ENCODE data around the gene NCAPH2.

The NCAPH2 gene

DNA sequence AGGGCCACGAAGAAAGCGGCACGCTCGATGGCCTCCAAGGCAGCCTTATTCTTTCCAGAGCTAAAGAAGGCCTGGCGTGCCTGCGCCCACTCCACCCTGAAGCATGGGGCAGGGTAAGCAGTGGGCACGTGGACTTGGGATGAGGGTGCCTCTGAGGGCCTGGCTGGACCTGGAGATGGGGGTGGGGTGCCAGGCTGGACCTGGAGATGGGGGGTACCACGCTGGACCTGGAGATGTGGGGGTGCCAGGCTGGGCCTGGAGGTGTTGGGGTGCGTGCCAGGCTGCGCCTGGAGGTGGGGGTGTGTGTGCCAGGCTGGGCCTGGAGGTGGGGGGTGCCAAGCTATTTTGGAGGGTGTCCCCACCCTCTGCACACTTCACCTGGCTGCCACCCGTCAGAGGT, 64.9 kb downstream of the NCAPH2 start:
- ChIA-PET CTCF (interaction anchor here (0.5 to 1.9 kb wide), 4 partner anchors 10 to 48 kb away, joined by 3 to 12 read pairs (median 6); partner anchors contain the start of gene SYCE3), POLR2A (interaction anchor here (0.9 to 2.6 kb wide), 3 partner anchors 9 to 47 kb away, joined by 6 to 15 read pairs (median 7); partner anchors contain the start of genes CHKB, SCO2 and SYCE3)
- no peaks in the 10 kb centered on the region for H3K4me1 ChIP-seq (ENCODE audit: control insufficient read depth, insufficient read depth, low read length)
- no peak overlapping the region for H3K27ac ChIP-seq (ENCODE audit: extremely low read depth, low read depth, low read length)
- TF ChIP-seq, protein P1, sequence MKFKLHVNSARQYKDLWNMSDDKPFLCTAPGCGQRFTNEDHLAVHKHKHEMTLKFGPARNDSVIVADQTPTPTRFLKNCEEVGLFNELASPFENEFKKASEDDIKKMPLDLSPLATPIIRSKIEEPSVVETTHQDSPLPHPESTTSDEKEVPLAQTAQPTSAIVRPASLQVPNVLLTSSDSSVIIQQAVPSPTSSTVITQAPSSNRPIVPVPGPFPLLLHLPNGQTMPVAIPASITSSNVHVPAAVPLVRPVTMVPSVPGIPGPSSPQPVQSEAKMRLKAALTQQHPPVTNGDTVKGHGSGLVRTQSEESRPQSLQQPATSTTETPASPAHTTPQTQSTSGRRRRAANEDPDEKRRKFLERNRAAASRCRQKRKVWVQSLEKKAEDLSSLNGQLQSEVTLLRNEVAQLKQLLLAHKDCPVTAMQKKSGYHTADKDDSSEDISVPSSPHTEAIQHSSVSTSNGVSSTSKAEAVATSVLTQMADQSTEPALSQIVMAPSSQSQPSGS (tag by site-specific recombination; IDR thresholded peaks at IDR 0.05; ENCODE audit: low read depth) = no peak
- TF ChIP-seq ZNF175 (tag by site-specific recombination; IDR thresholded peaks at IDR 0.05) (no peak), KLF9 (tag by site-specific recombination; IDR thresholded peaks at IDR 0.05; ENCODE audit: low read depth) (no peak), ZNF692 (tag by site-specific recombination; IDR thresholded peaks at IDR 0.05) (no peak), ZNF366 (tag by site-specific recombination; conservative IDR thresholded peaks at IDR 0.05) (no peak), MEIS1 (CRISPR knock-in tag; IDR thresholded peaks at IDR 0.05; ENCODE audit: borderline replicate concordance) (no peak), SCRT1 (tag by site-specific recombination; IDR thresholded peaks at IDR 0.05; ENCODE audit: borderline replicate concordance) (no peak), ZXDB (tag by site-specific recombination; IDR thresholded peaks at IDR 0.05) (no peak), ZNF549 (tag by site-specific recombination; IDR thresholded peaks at IDR 0.05) (no peak), ZNF324 (tag by site-specific recombination; IDR thresholded peaks at IDR 0.05) (no peak), ZNF132 (tag by site-specific recombination; IDR thresholded peaks at IDR 0.05; ENCODE audit: borderline replicate concordance) (no peak), EGR2 (tag by site-specific recombination; IDR thresholded peaks at IDR 0.05; ENCODE audit: low read depth) (no peak), ZNF658 (tag by site-specific recombination; IDR thresholded peaks at IDR 0.05) (no peak), ZNF423 (tag by site-specific recombination; IDR thresholded peaks at IDR 0.05) (no peak), ZNF350 (tag by site-specific recombination; IDR thresholded peaks at IDR 0.05) (no peak), GFI1B (tag by site-specific recombination; IDR thresholded peaks at IDR 0.05) (no peak), ZNF843 (tag by site-specific recombination; IDR thresholded peaks at IDR 0.05) (no peak), ZNF121 (tag by site-specific recombination; IDR thresholded peaks at IDR 0.05) (no peak)
- TF ChIP-seq, protein P2, sequence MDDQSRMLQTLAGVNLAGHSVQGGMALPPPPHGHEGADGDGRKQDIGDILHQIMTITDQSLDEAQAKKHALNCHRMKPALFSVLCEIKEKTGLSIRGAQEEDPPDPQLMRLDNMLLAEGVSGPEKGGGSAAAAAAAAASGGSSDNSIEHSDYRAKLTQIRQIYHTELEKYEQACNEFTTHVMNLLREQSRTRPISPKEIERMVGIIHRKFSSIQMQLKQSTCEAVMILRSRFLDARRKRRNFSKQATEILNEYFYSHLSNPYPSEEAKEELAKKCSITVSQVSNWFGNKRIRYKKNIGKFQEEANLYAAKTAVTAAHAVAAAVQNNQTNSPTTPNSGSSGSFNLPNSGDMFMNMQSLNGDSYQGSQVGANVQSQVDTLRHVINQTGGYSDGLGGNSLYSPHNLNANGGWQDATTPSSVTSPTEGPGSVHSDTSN (CRISPR knock-in tag; IDR thresholded peaks at IDR 0.05) = no peak
- H3K9me3 ChIP-seq (ENCODE audit: control insufficient read depth, insufficient read depth, low read depth, low read length) = no peaks in the 10 kb centered on the region
- H3K36me3 ChIP-seq (ENCODE audit: control insufficient read depth in 2 of 2, insufficient read depth in 1 of 2, low read length in 2 of 2) = peaks cover 44 to 94% of the 10 kb centered on the region in 2 experiments
- no peak overlapping the region for H3K4me3 ChIP-seq (ENCODE audit: low read depth, low read length)

DNA sequence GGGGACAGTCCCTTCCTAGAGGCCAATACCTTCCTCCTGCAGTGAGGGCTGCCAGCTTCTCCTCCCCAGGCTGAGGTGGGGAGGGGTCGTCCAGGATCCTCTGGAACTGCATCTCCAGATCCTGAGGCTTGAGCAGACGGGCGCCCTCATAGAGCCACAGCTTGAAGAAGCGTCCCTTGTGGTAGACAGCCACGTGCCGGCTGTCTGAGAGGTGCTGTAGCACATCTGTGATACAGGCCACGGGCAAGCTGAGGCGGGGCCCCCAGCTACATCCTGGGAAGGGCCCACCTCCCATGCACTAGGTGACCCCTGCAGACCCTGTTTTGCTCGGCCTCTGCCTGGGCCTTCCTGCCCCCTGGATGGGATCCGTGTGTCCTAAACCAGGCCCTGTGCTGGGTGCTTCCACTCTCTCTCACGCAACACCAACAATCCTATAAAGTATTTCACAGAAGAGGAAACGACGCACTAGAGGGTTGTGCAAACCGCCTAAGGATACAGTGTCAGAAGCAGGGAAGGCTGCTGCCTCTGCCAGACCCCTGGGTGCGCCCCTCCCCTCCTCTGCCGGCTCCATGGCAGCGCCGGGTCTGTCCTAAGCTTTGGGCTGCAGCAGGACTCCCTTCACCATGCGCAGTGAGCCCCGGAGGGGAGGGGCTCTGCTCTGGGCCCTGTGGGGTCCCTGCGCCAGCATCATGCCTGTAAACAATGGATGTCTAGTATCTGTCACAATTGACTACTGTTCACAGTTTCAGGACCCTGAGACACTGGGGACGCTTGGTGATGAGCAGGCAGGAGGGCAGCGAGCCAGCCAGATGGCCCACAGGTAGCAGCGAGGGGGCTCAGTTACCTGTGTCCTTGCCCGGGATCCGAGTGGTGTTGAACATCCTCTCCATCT, 65.7 kb downstream of the NCAPH2 start:
- CTCF ChIA-PET = interaction anchor here (0.6 to 3.1 kb wide), 4 partner anchors 10 to 48 kb away, joined by 4 to 35 read pairs (median 10); partner anchors contain the start of gene SYCE3
- Histone ChIP-seq H3K4me1 (ENCODE audit: control insufficient read depth, insufficient read depth, low read length) (no peaks in the 10 kb centered on the region), H3K9me3 (ENCODE audit: control insufficient read depth, insufficient read depth, low read depth, low read length) (no peaks in the 10 kb centered on the region), H3K27ac (ENCODE audit: extremely low read depth, low read depth, low read length) (0 out of 2 replicates have a peak overlapping the region, but pooled peaks have one; percentile 4), H3K4me3 (ENCODE audit: low read depth, low read length) (no peak overlapping the region), H3K36me3 (ENCODE audit: control insufficient read depth in 2 of 2, insufficient read depth in 1 of 2, low read length in 2 of 2) (peaks cover 37 to 92% of the 10 kb centered on the region in 2 experiments)
- TF ChIP-seq SP2 (tag by site-specific recombination; IDR thresholded peaks at IDR 0.05) (no peak), ZSCAN16 (tag by site-specific recombination; IDR thresholded peaks at IDR 0.05) (no peak), ZNF2 (tag by site-specific recombination; IDR thresholded peaks at IDR 0.05) (no peak), ZBTB10 (tag by site-specific recombination; IDR thresholded peaks at IDR 0.05) (no peak)
- POLR2A ChIA-PET = interaction anchor here (1.1 to 2.6 kb wide), 3 partner anchors 8 to 48 kb away, joined by 3 to 15 read pairs (median 7); partner anchors contain the start of genes CHKB and SCO2
